ENCODE results near the gene CCDC13. TPM values are rescaled to one million over a fixed set of nuclear protein-coding genes. Genes with fewer than 3 reads are reported as not detected.

The CCDC13 gene
- total and polyA plus RNA-seq, 2 donors (not counting 3 experiments of a cell fraction or from before 2014, with no cell fraction given): 0.36 to 0.82 TPM

- Histone ChIP-seq H3K4me3 (replicated peaks in 1 of 3; ENCODE audit: insufficient read depth in 1 of 3, low read depth in 1 of 3, low read length in 3 of 3) (no peak overlapping the region), H3K79me2 (ENCODE audit: control insufficient read depth, insufficient read depth, low read length) (no peaks in the 10 kb centered on the region), H3K9me1 (replicated peaks; ENCODE audit: control insufficient read depth, extremely low read depth, insufficient read depth, low read length) (no peaks in the 10 kb centered on the region), H3K27ac (ENCODE audit: insufficient read depth, low read depth, low read length) (no peak overlapping the region), H3K27me3 (ENCODE audit: control insufficient read depth in 2 of 2, insufficient read depth in 2 of 2, low read length in 2 of 2) (no peaks in the 10 kb centered on the region), H4K20me1 (replicated peaks; ENCODE audit: control insufficient read depth, extremely low read depth, insufficient read depth, low read length) (no peaks in the 10 kb centered on the region), H3K9ac (replicated peaks; ENCODE audit: extremely low read depth, insufficient read depth, low read length) (no peak overlapping the region), H3K4me2 (ENCODE audit: insufficient read depth, low read length) (no peak overlapping the region), H3K4me1 (ENCODE audit: control insufficient read depth, extremely low read depth, insufficient read depth, low read length) (no peaks in the 10 kb centered on the region), H2AFZ (ENCODE audit: low read depth, low read length) (no peak overlapping the region), H3K9me3 (replicated peaks; ENCODE audit: control insufficient read depth, insufficient read depth, low read length) (no peaks in the 10 kb centered on the region), H3K36me3 (ENCODE audit: control insufficient read depth in 2 of 2, extremely low read depth in 1 of 2, insufficient read depth in 2 of 2, low read length in 2 of 2) (no peaks in the 10 kb centered on the region)
- BruUV-seq (replicated peaks): no TSS peak
- ChIA-PET CTCF (interaction anchor here (1.0 to 6.9 kb wide), 2 partner anchors 13 to 38 kb away, joined by 5 to 61 read pairs; no protein-coding TSS in a partner anchor), POLR2A (no interaction called here)
- no peak for FAIRE-seq
- TF ChIP-seq FOS (IDR thresholded peaks at IDR 0.05; ENCODE audit: borderline replicate concordance, insufficient read depth, low read length) (no peak), MYC (IDR thresholded peaks at IDR 0.05; ENCODE audit: low read depth, low read length) (no peak), EZH2 (IDR thresholded peaks at IDR 0.05; ENCODE audit: borderline replicate concordance, low read depth, low read length, severe bottlenecking) (no peak), JUN (IDR thresholded peaks at IDR 0.05; ENCODE audit: borderline replicate concordance, insufficient read depth, insufficient read length, low read depth) (no peak), CTCF (IDR thresholded peaks at IDR 0.05; ENCODE audit: extremely low read depth in 1 of 2, insufficient read depth in 1 of 2, low read depth in 1 of 2, low read length in 2 of 2) (no peak), GATA2 (IDR thresholded peaks at IDR 0.05; ENCODE audit: insufficient read depth, insufficient read length, low read depth, low read length) (no peak)
- intact Hi-C loops (cut with micrococcal nuclease) (no loop called here), dilution Hi-C loops (cut with MboI; ENCODE audit: extremely low pct_ligation_motif_present, low sequenced_read_pairs) (no loop called here)
- no peak for DNase-seq (ENCODE audit: low read depth, low spot score)
These were observed 30.8 kb downstream of the CCDC13 start for GRCh38 chr3:42742259-42742658.

All from endothelial cell of umbilical vein (primary cell).